HG03521 (cell line): ENCODE results near the gene ANO2.
"Not testable (repeated sequence)": the region's sequence is repeated elsewhere in the genome, so short reads cannot be mapped to it uniquely, and the experiment has no call there.

ENCODE experiments used
- ATAC-seq: cut with Tn5 transposase; IDR thresholded peaks from one replicate; pipeline ENCODE4 v1.9.1; 2021; ENCODE audit warnings: mild to moderate bottlenecking, moderate library complexity; ENCODE audit not compliant: unreplicated experiment

Gene ANO2

GRCh38 chr12:5561846-5562245 is 383.2 kb downstream of the ANO2 start:
- no peak for ATAC-seq

GRCh38 chr12:5561057-5561456 is 384.0 kb downstream of the ANO2 start:
- ATAC-seq: no peak

GRCh38 chr12:5560265-5560664 is 384.8 kb downstream of the ANO2 start:
- no peak for ATAC-seq

GRCh38 chr12:5557906-5558305 is 387.2 kb downstream of the ANO2 start:
- ATAC-seq: no peak

- no peak for ATAC-seq
Observed at GRCh38 chr12:5556946-5557673, 387.9 kb downstream of the ANO2 start.

GRCh38 chr12:5556033-5556614 is 388.9 kb downstream of the ANO2 start:
- ATAC-seq: no peak

- no peak for ATAC-seq
Observed at GRCh38 chr12:5554711-5555110, 390.3 kb downstream of the ANO2 start.

- no peak for ATAC-seq
Observed at GRCh38 chr12:5549011-5549410, 396.0 kb downstream of the ANO2 start.

- ATAC-seq: no peak
Observed at GRCh38 chr12:5548152-5548943, 396.7 kb downstream of the ANO2 start.

GRCh38 chr12:5546616-5547015 is 398.4 kb downstream of the ANO2 start:
- ATAC-seq: no peak

GRCh38 chr12:5537771-5538170 is 407.3 kb downstream of the ANO2 start:
- no peak for ATAC-seq

GRCh38 chr12:5537026-5537615 is 407.9 kb downstream of the ANO2 start:
- ATAC-seq: not testable (repeated sequence)

GRCh38 chr12:5535541-5535940 is 409.5 kb downstream of the ANO2 start:
- ATAC-seq: no peak

GRCh38 chr12:5534426-5535199 is 410.4 kb downstream of the ANO2 start:
- ATAC-seq: no peak

- ATAC-seq: no peak
Observed at GRCh38 chr12:5533368-5533767, 411.7 kb downstream of the ANO2 start.

- ATAC-seq: no peak
Observed at GRCh38 chr12:5525783-5526367, 419.2 kb downstream of the ANO2 start.

GRCh38 chr12:5524769-5525436 is 420.2 kb downstream of the ANO2 start:
- ATAC-seq: no peak

GRCh38 chr12:5524116-5524768 is 420.8 kb downstream of the ANO2 start:
- ATAC-seq: no peak

- ATAC-seq: no peak
Observed at GRCh38 chr12:5523396-5524115, 421.5 kb downstream of the ANO2 start.
